Measurements from ENCODE around the gene KIAA0753. TPM values are rescaled to one million over a fixed set of nuclear protein-coding genes. Genes with fewer than 3 reads are reported as not detected.
A peak's percentile ranks its signal among the peaks of the same experiment; 100 is the strongest.
"Not testable (repeated sequence)": the region's sequence is repeated elsewhere in the genome, so short reads cannot be mapped to it uniquely, and the experiment has no call there.

The KIAA0753 gene
- total RNA-seq, 1 donor from 2014 or later: 7.0 TPM

- TF ChIP-seq CTCF (IDR thresholded peaks at IDR 0.05; ENCODE audit: borderline replicate concordance): no peak
- DNase-seq: no peak
- Histone ChIP-seq H3K9me3 (replicated peaks) (no peaks in the 10 kb centered on the region), H3K27ac (replicated peaks) (no peak overlapping the region), H3K27me3 (ENCODE audit: low read depth) (peaks cover 60% of the 10 kb centered on the region), H3K4me1 (peaks cover 7% of the 10 kb centered on the region), H3K36me3 (no peaks in the 10 kb centered on the region), H3K4me3 (no peak overlapping the region)
- intact Hi-C loops (cut with micrococcal nuclease): no loop called here
Observed at GRCh38 chr17:6668727-6669425, 28.4 kb upstream of the KIAA0753 start.

GRCh38 chr17:6668219-6668618, 27.7 kb upstream of the KIAA0753 start:
- intact Hi-C loops (cut with micrococcal nuclease): no loop called here
- Histone ChIP-seq H3K36me3 (no peaks in the 10 kb centered on the region), H3K27ac (replicated peaks) (no peak overlapping the region), H3K4me3 (no peak overlapping the region), H3K27me3 (ENCODE audit: low read depth) (peaks cover 54% of the 10 kb centered on the region), H3K9me3 (replicated peaks) (no peaks in the 10 kb centered on the region), H3K4me1 (peaks cover 7% of the 10 kb centered on the region)
- no peak for DNase-seq
- TF ChIP-seq CTCF (IDR thresholded peaks at IDR 0.05; ENCODE audit: borderline replicate concordance): no peak

DNA sequence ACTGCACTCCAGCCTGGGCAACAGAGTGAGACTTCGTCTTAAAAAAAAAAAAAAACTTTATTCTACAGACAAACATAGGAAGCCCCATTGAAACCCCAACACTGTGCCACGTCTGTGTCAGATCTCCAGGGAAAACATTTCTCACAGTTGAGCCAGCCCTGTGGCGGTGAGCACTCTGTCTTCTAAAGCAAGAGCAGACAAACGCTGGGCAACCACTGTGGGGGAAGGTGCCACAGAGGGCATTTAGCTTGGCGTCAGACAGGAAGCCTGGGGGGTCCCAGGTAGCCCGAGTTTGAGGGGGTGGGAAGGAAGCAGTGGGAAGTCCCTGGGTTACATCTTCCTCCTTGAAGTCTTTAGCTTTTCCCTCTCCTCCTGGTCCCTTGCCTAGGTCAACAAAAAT, 27.0 kb upstream of the KIAA0753 start:
- no peak overlapping the region for H3K4me3 ChIP-seq
- peaks cover 7% of the 10 kb centered on the region for H3K4me1 ChIP-seq
- no peak for DNase-seq
- no peaks in the 10 kb centered on the region for H3K36me3 ChIP-seq
- H3K27me3 ChIP-seq (ENCODE audit: low read depth): peaks cover 49% of the 10 kb centered on the region
- intact Hi-C loops (cut with micrococcal nuclease): no loop called here
- H3K9me3 ChIP-seq (replicated peaks): no peaks in the 10 kb centered on the region
- TF ChIP-seq CTCF (IDR thresholded peaks at IDR 0.05; ENCODE audit: borderline replicate concordance): no peak
- no peak overlapping the region for H3K27ac ChIP-seq (replicated peaks)

DNA sequence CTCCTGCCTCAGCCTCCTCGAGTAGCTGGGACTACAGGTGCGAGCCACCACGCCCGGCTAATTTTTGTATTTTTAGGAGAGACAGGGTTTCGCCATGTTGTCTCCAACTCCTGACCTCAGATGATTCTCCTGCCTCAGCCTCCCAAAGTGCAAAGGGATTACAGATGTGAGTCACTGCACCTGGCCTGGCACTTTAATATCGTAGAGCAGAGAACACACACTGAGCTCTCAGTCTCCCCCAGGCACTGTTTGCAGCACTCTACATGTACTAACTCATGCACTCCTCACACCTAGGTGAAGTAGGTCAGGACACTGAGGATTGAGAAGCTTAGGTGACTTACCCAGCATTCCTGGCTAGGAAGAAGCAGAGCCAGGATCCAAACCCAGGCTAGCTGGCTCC, 26.0 kb upstream of the KIAA0753 start:
- no peak for TF ChIP-seq CTCF (IDR thresholded peaks at IDR 0.05; ENCODE audit: borderline replicate concordance)
- no peak for DNase-seq
- no peaks in the 10 kb centered on the region for H3K36me3 ChIP-seq
- H3K4me3 ChIP-seq: no peak overlapping the region
- H3K27ac ChIP-seq (replicated peaks): no peak overlapping the region
- no peaks in the 10 kb centered on the region for H3K9me3 ChIP-seq (replicated peaks)
- peaks cover 52% of the 10 kb centered on the region for H3K27me3 ChIP-seq (ENCODE audit: low read depth)
- intact Hi-C loops (cut with micrococcal nuclease): no loop called here
- peaks cover 7% of the 10 kb centered on the region for H3K4me1 ChIP-seq

DNA sequence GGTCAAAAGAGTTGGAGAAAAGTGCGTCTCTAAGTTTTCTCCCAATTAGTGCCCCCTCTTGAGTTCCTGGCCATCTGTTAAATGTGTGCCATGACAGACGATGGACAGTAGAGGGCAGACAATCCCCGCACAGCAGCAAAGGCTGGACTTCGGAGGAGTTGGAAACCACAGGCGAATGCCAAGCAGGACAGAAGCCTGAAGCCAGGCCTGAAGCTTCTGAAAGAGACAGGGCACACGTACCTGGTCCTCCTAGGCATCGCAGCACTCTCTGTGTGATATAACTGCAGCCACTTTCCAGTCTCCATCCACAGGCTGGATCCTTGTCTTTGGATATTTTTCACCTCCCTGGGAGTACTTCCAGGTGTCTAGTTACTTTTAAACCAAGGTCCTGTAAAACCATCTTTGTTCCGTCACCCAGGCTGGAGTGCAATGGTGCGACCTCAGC, 25.6 kb upstream of the KIAA0753 start:
- DNase-seq: peak; percentile 60
- Histone ChIP-seq H3K27me3 (ENCODE audit: low read depth) (peaks cover 52% of the 10 kb centered on the region), H3K4me1 (peaks cover 7% of the 10 kb centered on the region), H3K27ac (replicated peaks) (no peak overlapping the region), H3K36me3 (no peaks in the 10 kb centered on the region), H3K9me3 (replicated peaks) (no peaks in the 10 kb centered on the region), H3K4me3 (no peak overlapping the region)
- intact Hi-C loops (cut with micrococcal nuclease): no loop called here
- peak; percentile 95 for TF ChIP-seq CTCF (IDR thresholded peaks at IDR 0.05; ENCODE audit: borderline replicate concordance)

- H3K4me1 ChIP-seq; H3K4me3 ChIP-seq; H3K9me3 ChIP-seq (replicated peaks); H3K27ac ChIP-seq (replicated peaks); DNase-seq; intact Hi-C loops (cut with micrococcal nuclease); H3K36me3 ChIP-seq: not testable (repeated sequence)
- peaks cover 50% of the 10 kb centered on the region for H3K27me3 ChIP-seq (ENCODE audit: low read depth)
Observed at GRCh38 chr17:6663200-6663599, 22.7 kb upstream of the KIAA0753 start.

Measured in left ventricle myocardium inferior (tissue), 1 donor.